Stomach (tissue), 9 donors: ENCODE measurements around the gene FAM193A. TPM values are rescaled to one million over a fixed set of nuclear protein-coding genes. Genes with fewer than 3 reads are reported as not detected.

Source experiments
- DNase-seq, 2 donors: peaks; one replicate each; pipeline versions ENCODE4 v3.0.0 to v3.0.0-alpha.2; 2013 to 2019
- H3K27ac ChIP-seq, 5 donors: fragments of 200-600 bp in 4 of 5; sonication (generic) in 4 of 5; one replicate each; pipeline ENCODE4 v1.5.1; 2013 to 2019; ENCODE audit warnings: mild to moderate bottlenecking in 1 of 5, moderate library complexity in 1 of 5
- H3K27me3 ChIP-seq, 3 donors: fragments of 200-600 bp; sonication (generic); one replicate each; pipeline ENCODE4 v1.5.1; 2017 to 2019; ENCODE audit warnings: mixed run types in 1 of 3
- H3K36me3 ChIP-seq, 4 donors: fragments of 200-600 bp; sonication (generic); 1 replicate in 3 of 4; 2 replicates in 1 of 4; pipeline ENCODE4 v1.5.1; 2016 to 2019
- H3K4me1 ChIP-seq, 4 donors: fragments of 200-600 bp; sonication (generic); one replicate each; pipeline ENCODE4 v1.5.1; 2016 to 2019
- H3K4me3 ChIP-seq, 4 donors: fragments of 200-600 bp; sonication (generic) in 3 of 4; one replicate each; pipeline ENCODE4 v1.5.1; 2016 to 2019; ENCODE audit warnings: mild to moderate bottlenecking in 1 of 4
- H3K9me3 ChIP-seq, 4 donors: fragments of 200-600 bp; sonication (generic); one replicate each; pipeline ENCODE4 v1.5.1; 2016 to 2019
- CTCF ChIP-seq, 7 experiments: fragments of 450-650 bp in 4 of 7; fragments of 200-600 bp in 3 of 7; sonication (generic) in 3 of 7; IDR thresholded peaks; one replicate each; pipeline ENCODE4 v1.5.1; 2016 to 2019; ENCODE audit warnings: antibody characterized with exemption in 7 of 7, control low read depth in 2 of 7, mild to moderate bottlenecking in 1 of 7
- EP300 ChIP-seq: sonication (generic); formaldehyde crosslinking; IDR thresholded peaks from one replicate; pipeline ENCODE4 v1.6.1; 2017; ENCODE audit warnings: antibody characterized with exemption
- POLR2A ChIP-seq, 4 donors: fragments of 450-650 bp; IDR thresholded peaks; one replicate each; pipeline ENCODE4 v1.6.1; 2016; ENCODE audit warnings: antibody characterized with exemption in 4 of 4, control low read depth in 2 of 4, mild to moderate bottlenecking in 1 of 4, moderate library complexity in 1 of 4
- POLR2AphosphoS5 ChIP-seq, 3 donors: sonication (generic); formaldehyde crosslinking; IDR thresholded peaks; one replicate each; pipeline ENCODE4 v1.6.1; 2016; ENCODE audit warnings: antibody characterized with exemption in 3 of 3
- WGBS, 5 donors: extraction: QIAGEN DNeasy Blood & Tissue Kit in 3 of 5; methylation state at CpG; one replicate each; pipeline versions ENCODE4 v1.1.5 to v1.1.7; 2013 to 2018; 5-methylcytosine and 5-hydroxymethylcytosine counted together
- intact Hi-C: fragments of 100-400 bp; cut with DNase I; formaldehyde crosslinking; loops from one replicate; pipeline ENCODE4 v1.15.1; 2023; ENCODE audit warnings: low total_unique reads
- polyA plus RNA-seq, 3 donors: library from polyadenylated mRNA; stranded (reverse); fragments of 200-250 nt; gene quantifications; one replicate each; pipeline ENCODE4 v1.2.3, GENCODE V29; 2013
- total RNA-seq, 5 donors: library from RNA; depleted of rRNA; stranded (reverse); fragments of >200 nt; gene quantifications; one replicate each; pipeline versions ENCODE4 v1.1.0 to v1.2.3, GENCODE V29; 2014 to 2016
- donor health status: healthy with polysubstance abuse.
- donor health status: Bipolar disorder and iron deficiency.
- donor health status: healthy.

The FAM193A gene
- total and polyA plus RNA-seq, 8 donors = 4.9 to 107 (median 26.0) TPM

GRCh38 chr4:2570036-2570435 is 33.6 kb downstream of the FAM193A start:
- Histone ChIP-seq H3K36me3 (peaks cover 0 to 13% (median 3%) of the 10 kb centered on the region in 4 donors), H3K27me3 (no peaks in the 10 kb centered on the region), H3K27ac (peak overlapping the region in 2 of 5 donors; percentile 25 to 51), H3K4me1 (peaks cover 16 to 67% (median 40%) of the 10 kb centered on the region in 4 donors), H3K9me3 (no peaks in the 10 kb centered on the region), H3K4me3 (no peak overlapping the region)
- no peak for TF ChIP-seq POLR2A (IDR thresholded peaks at IDR 0.05)
- TF ChIP-seq POLR2AphosphoS5 (IDR thresholded peaks at IDR 0.05) = no peak
- no peak for TF ChIP-seq EP300
- TF ChIP-seq CTCF (IDR thresholded peaks at IDR 0.05) = no peak
- 86 to 97% (median 93%) methylated on average over 4 of the region's 4 CpGs for WGBS, 5 donors
- intact Hi-C loops = no loop called here
- DNase-seq = no peak

- Histone ChIP-seq H3K36me3 (peaks cover 0 to 8% (median 2%) of the 10 kb centered on the region in 4 donors), H3K4me1 (peaks cover 16 to 69% (median 42%) of the 10 kb centered on the region in 4 donors), H3K4me3 (no peak overlapping the region), H3K27ac (peak overlapping the region in 3 of 5 donors; percentile 25 to 52 (median 51)), H3K9me3 (no peaks in the 10 kb centered on the region), H3K27me3 (no peaks in the 10 kb centered on the region)
- whole genome bisulfite sequencing, 5 donors = 71 to 81% (median 73%) methylated on average over 11 of the region's 11 CpGs
- no peak for TF ChIP-seq EP300
- TF ChIP-seq CTCF (IDR thresholded peaks at IDR 0.05) = no peak
- TF ChIP-seq POLR2A (IDR thresholded peaks at IDR 0.05) = no peak
- TF ChIP-seq POLR2AphosphoS5 (IDR thresholded peaks at IDR 0.05) = no peak
- intact Hi-C loops = no loop called here
- DNase-seq = peak in 1 of 2 donors; percentile 64
These were observed 34.2 kb downstream of the FAM193A start for GRCh38 chr4:2570551-2571222.

GRCh38 chr4:2572076-2572475 is 35.6 kb downstream of the FAM193A start:
- Histone ChIP-seq H3K27me3 (no peaks in the 10 kb centered on the region), H3K4me1 (peaks cover 16 to 70% (median 42%) of the 10 kb centered on the region in 4 donors), H3K9me3 (no peaks in the 10 kb centered on the region), H3K4me3 (no peak overlapping the region), H3K36me3 (peaks cover 0 to 7% (median 2%) of the 10 kb centered on the region in 4 donors), H3K27ac (no peak overlapping the region)
- 87 to 96% (median 91%) methylated on average over 12 of the region's 12 CpGs for WGBS, 5 donors
- TF ChIP-seq EP300 (no peak), CTCF (IDR thresholded peaks at IDR 0.05) (no peak)
- intact Hi-C loops = no loop called here
- DNase-seq = no peak

GRCh38 chr4:2572866-2573265 is 36.4 kb downstream of the FAM193A start:
- no peak for DNase-seq
- TF ChIP-seq POLR2A (IDR thresholded peaks at IDR 0.05) = no peak
- no peak for TF ChIP-seq CTCF (IDR thresholded peaks at IDR 0.05)
- TF ChIP-seq EP300 = no peak
- no peak for TF ChIP-seq POLR2AphosphoS5 (IDR thresholded peaks at IDR 0.05)
- Histone ChIP-seq H3K4me1 (peaks cover 16 to 71% (median 42%) of the 10 kb centered on the region in 4 donors), H3K27me3 (no peaks in the 10 kb centered on the region), H3K36me3 (peaks cover 0 to 7% (median 2%) of the 10 kb centered on the region in 4 donors), H3K4me3 (no peak overlapping the region), H3K27ac (no peak overlapping the region), H3K9me3 (no peaks in the 10 kb centered on the region)
- intact Hi-C loops = no loop called here
- WGBS, 5 donors = 86 to 98% (median 94%) methylated on average over 4 of the region's 4 CpGs
